ENCODE results near the gene CIT. TPM values are rescaled to one million over a fixed set of nuclear protein-coding genes. Genes with fewer than 3 reads are reported as not detected.

Gene CIT
- total and polyA plus RNA-seq, 9 donors = 0.39 to 3.6 (median 1.7) TPM

DNA sequence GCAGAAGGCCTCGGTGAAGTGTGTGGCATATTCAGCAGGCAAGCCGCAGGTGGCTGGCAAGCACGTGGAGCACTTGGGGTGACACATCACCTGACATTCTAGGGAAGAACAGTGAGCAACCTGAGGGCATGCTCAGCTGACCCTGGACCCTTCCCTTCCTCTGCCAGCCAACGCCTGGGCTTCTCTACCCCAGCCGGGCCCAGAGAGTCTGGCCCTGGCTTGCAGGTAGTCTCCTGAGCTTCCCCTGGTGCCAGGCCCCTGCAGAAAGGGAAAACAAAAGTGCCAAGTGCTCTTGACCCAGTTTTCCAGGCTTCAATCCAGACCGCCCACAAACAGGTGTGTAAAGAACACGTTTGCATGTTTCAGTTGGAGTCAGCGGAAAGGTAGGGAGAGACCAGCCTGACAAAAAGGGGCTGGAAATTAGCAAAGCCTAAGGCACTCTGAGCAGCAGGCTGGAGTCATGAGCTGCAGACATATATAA lies 163.5 kb downstream of the CIT start:
- H3K27ac ChIP-seq = no peak overlapping the region
- H3K4me1 ChIP-seq (ENCODE audit: insufficient read depth) = no peaks in the 10 kb centered on the region
- intact Hi-C loops (cut with DNase I) = no loop called here
- H3K27me3 ChIP-seq = no peaks in the 10 kb centered on the region
- no peak overlapping the region for H3K4me3 ChIP-seq
- DNase-seq = no peak
- TF ChIP-seq EP300 (IDR thresholded peaks at IDR 0.05) (no peak), POLR2A (IDR thresholded peaks at IDR 0.05) (no peak), CTCF (IDR thresholded peaks at IDR 0.05) (no peak)
- WGBS, 3 donors = 93 to 97% (median 94%) methylated on average over 8 of the region's 8 CpGs
- H3K9me3 ChIP-seq = no peaks in the 10 kb centered on the region
- H3K36me3 ChIP-seq = no peaks in the 10 kb centered on the region

- no peak for TF ChIP-seq EP300 (IDR thresholded peaks at IDR 0.05)
- no peak for TF ChIP-seq CTCF (IDR thresholded peaks at IDR 0.05)
- TF ChIP-seq POLR2A (IDR thresholded peaks at IDR 0.05) = no peak
- DNase-seq = no peak
- no peaks in the 10 kb centered on the region for H3K4me1 ChIP-seq (ENCODE audit: insufficient read depth)
- no peaks in the 10 kb centered on the region for H3K36me3 ChIP-seq
- intact Hi-C loops (cut with DNase I) = no loop called here
- H3K4me3 ChIP-seq = no peak overlapping the region
- WGBS, 3 donors = 97% methylated on average over 11 of the region's 11 CpGs
- no peak overlapping the region for H3K27ac ChIP-seq
- H3K27me3 ChIP-seq = no peaks in the 10 kb centered on the region
- H3K9me3 ChIP-seq = no peaks in the 10 kb centered on the region
Observed at GRCh38 chr12:119712721-119713120, 164.4 kb downstream of the CIT start.

- Histone ChIP-seq H3K27me3 (no peaks in the 10 kb centered on the region), H3K4me1 (ENCODE audit: insufficient read depth) (no peaks in the 10 kb centered on the region), H3K27ac (no peak overlapping the region), H3K4me3 (no peak overlapping the region), H3K9me3 (no peaks in the 10 kb centered on the region), H3K36me3 (no peaks in the 10 kb centered on the region)
- DNase-seq = no peak
- 96% methylated on average over 4 of the region's 4 CpGs for WGBS, 3 donors
- intact Hi-C loops (cut with DNase I) = no loop called here
- TF ChIP-seq POLR2A (IDR thresholded peaks at IDR 0.05) (no peak), CTCF (IDR thresholded peaks at IDR 0.05) (no peak), EP300 (IDR thresholded peaks at IDR 0.05) (no peak)
Observed at GRCh38 chr12:119711693-119712092, 165.4 kb downstream of the CIT start.

- H3K36me3 ChIP-seq = no peaks in the 10 kb centered on the region
- H3K27me3 ChIP-seq = no peaks in the 10 kb centered on the region
- intact Hi-C loops (cut with DNase I) = no loop called here
- TF ChIP-seq POLR2A (IDR thresholded peaks at IDR 0.05) (no peak), EP300 (IDR thresholded peaks at IDR 0.05) (no peak), CTCF (IDR thresholded peaks at IDR 0.05) (no peak)
- 80 to 88% (median 84%) methylated on average over 15 of the region's 15 CpGs for WGBS, 3 donors
- H3K27ac ChIP-seq = no peak overlapping the region
- no peak overlapping the region for H3K4me3 ChIP-seq
- no peaks in the 10 kb centered on the region for H3K9me3 ChIP-seq
- no peaks in the 10 kb centered on the region for H3K4me1 ChIP-seq (ENCODE audit: insufficient read depth)
- no peak for DNase-seq
Observed at GRCh38 chr12:119710965-119711551, 166.1 kb downstream of the CIT start.
